Stimulated activated naive B cell treated with anti-CD40 and anti-IgM and Interleukin-4, amounts not matched to agents 10 μg/mL and 1 μg/mL and 100 μg/mL, for 72 hours (primary cell): ENCODE data around the gene RYR3.

Experiments used
- ATAC-seq, 2 donors: fragments of 150-1000 bp; cut with Tn5 transposase; replicated peaks; 2 replicates each; pipeline ENCODE4 v1.10.0; 2021; ENCODE audit warnings: moderate library complexity in 1 of 2
- DNase-seq: peaks from one replicate; pipeline ENCODE4 v3.0.0; 2021
- H3K27ac Mint-ChIP-seq: one replicate; pipeline ENCODE4 v1.8.0; 2022; ENCODE audit warnings: mild to moderate bottlenecking, mixed read lengths
- H3K27me3 Mint-ChIP-seq, 2 donors: one replicate each; pipeline ENCODE4 v1.8.0; 2022; ENCODE audit warnings: mixed read lengths in 2 of 2
- H3K36me3 Mint-ChIP-seq, 2 donors: one replicate each; pipeline ENCODE4 v1.8.0; 2022; ENCODE audit warnings: mixed read lengths in 2 of 2, mild to moderate bottlenecking in 1 of 2
- H3K4me1 Mint-ChIP-seq, 2 donors: one replicate each; pipeline ENCODE4 v1.8.0; 2022; ENCODE audit warnings: mixed read lengths in 2 of 2, mild to moderate bottlenecking in 1 of 2
- H3K4me3 Mint-ChIP-seq, 2 donors: one replicate each; pipeline ENCODE4 v1.8.0; 2022; ENCODE audit warnings: mild to moderate bottlenecking in 2 of 2, mixed read lengths in 2 of 2, moderate library complexity in 1 of 2
- H3K9me3 Mint-ChIP-seq, 2 donors: one replicate each; pipeline ENCODE4 v1.8.0; 2022; ENCODE audit warnings: mixed read lengths in 2 of 2, mild to moderate bottlenecking in 1 of 2

RYR3 gene

GRCh38 chr15:33720952-33721351, 410.2 kb downstream of the RYR3 start:
- Mint-ChIP-seq H3K27me3 (peaks cover 0 to 4% of the 10 kb centered on the region in 2 donors), H3K27ac (no peak overlapping the region), H3K36me3 (no peaks in the 10 kb centered on the region)

DNA sequence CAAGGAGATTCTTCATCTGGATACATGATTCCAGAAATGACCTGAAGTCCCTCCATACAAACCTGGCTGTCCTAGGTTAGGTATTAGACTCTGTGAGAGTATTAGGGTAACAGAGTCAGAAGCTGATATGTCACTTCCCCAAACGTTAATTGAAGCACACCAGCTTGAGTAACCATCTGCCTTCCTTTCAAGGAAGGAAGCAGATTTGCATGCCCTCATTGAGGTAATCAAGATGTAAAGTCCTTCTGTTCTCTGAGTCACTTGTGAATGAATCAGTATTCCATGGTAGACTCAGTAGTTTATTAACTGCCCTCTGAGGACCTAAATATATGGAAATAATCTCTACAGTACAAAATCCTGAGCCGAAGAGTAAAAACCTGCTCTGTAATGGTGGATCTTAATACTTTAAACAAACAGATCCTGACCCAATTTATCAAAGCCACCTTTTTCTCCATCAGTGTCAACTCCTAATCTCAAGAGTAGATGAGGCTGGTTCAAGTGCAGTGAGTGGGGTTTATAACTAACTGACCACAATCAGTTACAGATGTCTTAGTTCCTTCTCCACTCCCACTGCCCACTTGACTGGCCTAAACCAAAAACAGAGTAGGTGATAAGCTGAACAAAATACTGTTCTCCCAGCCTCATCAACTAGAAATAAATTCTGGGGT, 411.4 kb downstream of the RYR3 start:
- H3K4me3 Mint-ChIP-seq, result no peak overlapping the region
- H3K36me3 Mint-ChIP-seq, result no peaks in the 10 kb centered on the region
- H3K9me3 Mint-ChIP-seq, result no peaks in the 10 kb centered on the region
- peaks cover 0 to 7% of the 10 kb centered on the region in 2 donors for H3K27me3 Mint-ChIP-seq
- DNase-seq (no peak), ATAC-seq (peak; percentile 90)
- H3K4me1 Mint-ChIP-seq, result peaks cover 9 to 14% of the 10 kb centered on the region in 2 donors
- H3K27ac Mint-ChIP-seq, result peak overlapping the region; percentile 33

More at GRCh38 chr15:33720952-33721351, 410.2 kb downstream of the RYR3 start:
- Mint-ChIP-seq H3K4me1 (peaks cover 10 to 14% of the 10 kb centered on the region in 2 donors), H3K9me3 (no peaks in the 10 kb centered on the region), H3K4me3 (no peak overlapping the region)
- DNase-seq, result no peak
- no peak for ATAC-seq

- no peaks in the 10 kb centered on the region for H3K36me3 Mint-ChIP-seq
- H3K4me1 Mint-ChIP-seq, result peaks cover 9 to 14% of the 10 kb centered on the region in 2 donors
- ATAC-seq (no peak), DNase-seq (no peak)
- H3K27me3 Mint-ChIP-seq, result peaks cover 0 to 4% of the 10 kb centered on the region in 2 donors
- H3K9me3 Mint-ChIP-seq, result no peaks in the 10 kb centered on the region
- H3K27ac Mint-ChIP-seq, result no peak overlapping the region
- H3K4me3 Mint-ChIP-seq, result no peak overlapping the region
Measured at GRCh38 chr15:33722673-33723015, 411.9 kb downstream of the RYR3 start.

GRCh38 chr15:33724321-33725036, 413.7 kb downstream of the RYR3 start:
- no peak overlapping the region for H3K27ac Mint-ChIP-seq
- H3K36me3 Mint-ChIP-seq, result no peaks in the 10 kb centered on the region
- H3K4me1 Mint-ChIP-seq, result peaks cover 9 to 14% of the 10 kb centered on the region in 2 donors
- ATAC-seq (no peak), DNase-seq (no peak)
- H3K27me3 Mint-ChIP-seq, result peaks cover 0 to 4% of the 10 kb centered on the region in 2 donors
- no peaks in the 10 kb centered on the region for H3K9me3 Mint-ChIP-seq
- no peak overlapping the region for H3K4me3 Mint-ChIP-seq

DNA sequence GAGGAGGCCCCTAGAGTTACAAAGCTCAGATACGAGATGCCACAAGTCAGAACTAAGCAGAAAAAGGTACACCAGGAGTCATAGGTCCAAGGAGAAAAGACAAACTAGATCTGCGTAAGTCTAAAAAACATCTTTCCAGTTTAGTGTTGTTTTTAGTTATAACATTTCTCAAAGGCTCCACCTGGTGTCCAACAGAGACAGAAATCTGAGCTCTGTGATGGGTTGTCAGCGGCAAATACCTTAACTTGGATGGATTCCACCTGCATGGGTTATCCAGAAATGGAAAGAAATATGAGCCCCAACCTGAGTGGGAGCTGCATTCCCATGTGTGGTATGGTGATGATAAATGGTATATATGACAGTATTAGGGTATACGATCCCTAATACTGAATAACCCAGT, 418.9 kb downstream of the RYR3 start:
- no peaks in the 10 kb centered on the region for H3K9me3 Mint-ChIP-seq
- peaks cover 0 to 4% of the 10 kb centered on the region in 2 donors for H3K27me3 Mint-ChIP-seq
- H3K4me3 Mint-ChIP-seq, result no peak overlapping the region
- H3K36me3 Mint-ChIP-seq, result no peaks in the 10 kb centered on the region
- no peaks in the 10 kb centered on the region for H3K4me1 Mint-ChIP-seq
- ATAC-seq, result no peak
- no peak overlapping the region for H3K27ac Mint-ChIP-seq
- DNase-seq, result no peak

GRCh38 chr15:33730815-33731214, 420.0 kb downstream of the RYR3 start:
- H3K4me1 Mint-ChIP-seq, result no peaks in the 10 kb centered on the region
- no peaks in the 10 kb centered on the region for H3K36me3 Mint-ChIP-seq
- ATAC-seq, result no peak
- no peak for DNase-seq
- peaks cover 0 to 4% of the 10 kb centered on the region in 2 donors for H3K27me3 Mint-ChIP-seq
- H3K27ac Mint-ChIP-seq, result no peak overlapping the region
- H3K4me3 Mint-ChIP-seq, result no peak overlapping the region
- H3K9me3 Mint-ChIP-seq, result no peaks in the 10 kb centered on the region

DNA sequence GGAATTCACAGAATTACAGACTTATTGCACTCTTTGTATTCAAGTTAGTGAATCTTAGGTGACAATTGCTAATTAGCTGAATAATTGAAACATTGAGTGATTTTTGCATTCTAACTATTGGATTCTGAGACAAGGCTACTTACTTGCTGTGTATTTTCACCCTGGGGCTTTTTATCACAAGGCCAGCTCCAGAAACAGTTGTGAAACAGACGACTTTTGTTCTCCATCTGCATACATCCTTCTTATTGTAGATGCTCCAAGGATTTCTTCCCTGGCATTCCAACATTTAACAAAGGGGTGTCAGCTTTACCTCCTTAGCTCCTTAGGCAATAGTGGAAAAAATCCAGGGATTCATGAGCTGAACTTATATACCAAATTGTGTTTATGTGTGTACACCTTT, 424.4 kb downstream of the RYR3 start:
- H3K4me3 Mint-ChIP-seq, result no peak overlapping the region
- DNase-seq (no peak), ATAC-seq (no peak)
- H3K9me3 Mint-ChIP-seq, result no peaks in the 10 kb centered on the region
- peaks cover 0 to 4% of the 10 kb centered on the region in 2 donors for H3K4me1 Mint-ChIP-seq
- H3K27me3 Mint-ChIP-seq, result peaks cover 4 to 11% of the 10 kb centered on the region in 2 donors
- no peak overlapping the region for H3K27ac Mint-ChIP-seq
- H3K36me3 Mint-ChIP-seq, result no peaks in the 10 kb centered on the region

GRCh38 chr15:33735637-33736247, 425.0 kb downstream of the RYR3 start:
- Mint-ChIP-seq H3K9me3 (no peaks in the 10 kb centered on the region), H3K27me3 (peaks cover 4 to 11% of the 10 kb centered on the region in 2 donors), H3K4me1 (peaks cover 0 to 4% of the 10 kb centered on the region in 2 donors), H3K27ac (no peak overlapping the region), H3K36me3 (no peaks in the 10 kb centered on the region), H3K4me3 (no peak overlapping the region)
- ATAC-seq (peak; percentile 73 to 80), DNase-seq (no peak)

- peak; percentile 53 to 61 for ATAC-seq
- Mint-ChIP-seq H3K9me3 (no peaks in the 10 kb centered on the region), H3K36me3 (no peaks in the 10 kb centered on the region)
Measured at GRCh38 chr15:33737687-33738601, 427.2 kb downstream of the RYR3 start.

GRCh38 chr15:33738941-33739664, 428.3 kb downstream of the RYR3 start:
- H3K36me3 Mint-ChIP-seq, result no peaks in the 10 kb centered on the region
- H3K4me3 Mint-ChIP-seq, result no peak overlapping the region
- peak in 1 of 2 donors; percentile 41 for ATAC-seq
- H3K27ac Mint-ChIP-seq, result no peak overlapping the region
- no peak for DNase-seq
- H3K4me1 Mint-ChIP-seq, result peaks cover 0 to 4% of the 10 kb centered on the region in 2 donors
- H3K27me3 Mint-ChIP-seq, result peaks cover 4 to 11% of the 10 kb centered on the region in 2 donors
- no peaks in the 10 kb centered on the region for H3K9me3 Mint-ChIP-seq

More at GRCh38 chr15:33737687-33738601, 427.2 kb downstream of the RYR3 start:
- no peak overlapping the region for H3K27ac Mint-ChIP-seq
- DNase-seq, result no peak
- H3K27me3 Mint-ChIP-seq, result peaks cover 4 to 11% of the 10 kb centered on the region in 2 donors
- H3K4me3 Mint-ChIP-seq, result no peak overlapping the region
- H3K4me1 Mint-ChIP-seq, result peaks cover 0 to 4% of the 10 kb centered on the region in 2 donors

DNA sequence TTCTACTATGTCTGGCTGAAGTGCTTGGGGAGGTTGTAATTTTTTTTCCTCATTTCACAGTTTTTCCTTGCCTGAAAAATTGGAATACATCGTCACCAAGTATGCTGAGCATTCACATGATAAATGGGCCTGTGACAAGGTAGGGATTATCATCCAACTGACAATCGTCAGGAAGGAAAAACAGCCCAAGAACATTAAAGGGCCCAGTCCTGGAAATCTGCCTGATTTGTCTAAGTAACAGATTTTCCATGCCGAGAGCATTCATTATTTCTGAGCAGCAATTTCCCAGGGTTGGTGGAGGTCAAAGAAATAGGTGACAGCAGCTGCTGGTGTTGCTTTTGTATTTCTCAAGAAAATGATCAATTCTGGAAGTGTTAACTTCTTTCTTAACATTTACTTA, 431.5 kb downstream of the RYR3 start:
- Mint-ChIP-seq H3K4me1 (peaks cover 0 to 4% of the 10 kb centered on the region in 2 donors), H3K36me3 (no peaks in the 10 kb centered on the region), H3K27ac (no peak overlapping the region), H3K9me3 (no peaks in the 10 kb centered on the region), H3K4me3 (no peak overlapping the region), H3K27me3 (peaks cover 4 to 11% of the 10 kb centered on the region in 2 donors)
- ATAC-seq (no peak), DNase-seq (no peak)

DNA sequence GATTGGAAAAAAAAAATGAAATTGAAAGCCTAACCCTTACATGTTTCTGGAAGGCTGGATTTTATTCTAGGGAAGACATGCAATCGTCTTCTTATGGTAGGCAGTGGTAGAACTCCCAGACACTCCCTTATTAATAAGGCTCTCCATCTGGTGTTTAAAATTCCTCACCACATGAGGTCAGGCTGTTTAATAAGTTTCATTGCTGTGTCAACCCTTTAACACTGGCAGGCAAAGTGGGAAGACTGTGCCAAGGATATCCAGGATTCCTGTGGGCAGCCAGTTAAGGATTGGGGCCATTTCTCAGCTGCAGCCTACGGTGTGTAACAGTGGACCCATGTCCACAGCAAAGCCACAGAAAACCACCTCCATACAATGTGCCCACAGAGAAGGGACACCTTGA, 432.0 kb downstream of the RYR3 start:
- ATAC-seq, result no peak
- no peak overlapping the region for H3K4me3 Mint-ChIP-seq
- peaks cover 0 to 3% of the 10 kb centered on the region in 2 donors for H3K4me1 Mint-ChIP-seq
- H3K27me3 Mint-ChIP-seq, result peaks cover 2 to 7% of the 10 kb centered on the region in 2 donors
- H3K36me3 Mint-ChIP-seq, result no peaks in the 10 kb centered on the region
- DNase-seq, result no peak
- no peak overlapping the region for H3K27ac Mint-ChIP-seq
- H3K9me3 Mint-ChIP-seq, result no peaks in the 10 kb centered on the region

DNA sequence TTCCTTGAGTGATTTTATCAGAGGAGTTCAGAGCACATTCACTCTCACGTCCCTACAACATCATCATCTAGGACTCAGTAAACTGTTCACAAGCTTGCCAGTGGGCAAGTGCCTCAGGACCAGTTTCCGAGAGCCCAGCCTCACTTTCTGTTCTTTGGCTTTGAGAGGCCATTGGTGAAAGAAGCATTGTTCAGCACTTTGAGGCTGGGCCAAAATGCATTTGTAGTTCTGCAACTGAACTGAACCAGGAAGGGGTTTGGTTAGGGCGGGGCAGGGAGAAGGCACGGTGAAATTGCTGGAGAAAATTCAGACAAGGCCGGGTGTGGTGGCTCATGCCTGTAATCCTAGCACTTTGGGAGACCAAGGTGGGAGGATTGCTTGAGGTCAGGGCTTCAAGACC, 435.4 kb downstream of the RYR3 start:
- Mint-ChIP-seq H3K27ac (no peak overlapping the region), H3K4me3 (no peak overlapping the region), H3K27me3 (no peaks in the 10 kb centered on the region), H3K9me3 (no peaks in the 10 kb centered on the region), H3K36me3 (no peaks in the 10 kb centered on the region), H3K4me1 (no peaks in the 10 kb centered on the region)
- DNase-seq, result no peak
- no peak for ATAC-seq
